MCF 10A (cell line): Measurements from ENCODE around the gene MYO7B. TPM values are rescaled to one million over a fixed set of nuclear protein-coding genes. Genes with fewer than 3 reads are reported as not detected.

Source experiments
- BruUV-seq: library from RNA; stranded (reverse); fragments of 400-500 nt; replicated peaks from 2 replicates; lab custom pipeline; 2021; lab: Mats Ljungman, UMichigan
- CTCF ChIA-PET: fragments of 300-600 bp; sonication (Branson Sonifier 250); formaldehyde crosslinking; extraction: SDS; loops from one replicate; lab custom pipeline; 2021; ENCODE audit warnings: antibody characterized with exemption, inconsistent platforms; lab: Yijun Ruan, JAX
- POLR2A ChIA-PET: fragments of 300-600, 350-650 bp; sonication (Branson Sonifier 250); formaldehyde crosslinking; extraction: SDS; loops from one replicate; lab custom pipeline; 2020; ENCODE audit warnings: antibody characterized with exemption, inconsistent platforms; lab: Yijun Ruan, JAX
- DNase-seq: peaks from one replicate; pipeline ENCODE4 v3.0.0-alpha.2; 2018; ENCODE audit not compliant: unreplicated experiment
- H3K27ac Mint-ChIP-seq: one replicate; pipeline ENCODE4 v1.8.0; 2022; ENCODE audit warnings: mild to moderate bottlenecking, low read depth, mixed read lengths; ENCODE audit not compliant: unreplicated experiment
- H3K27me3 Mint-ChIP-seq: one replicate; pipeline ENCODE4 v1.8.0; 2022; ENCODE audit warnings: mixed read lengths; ENCODE audit not compliant: insufficient read depth, unreplicated experiment
- H3K36me3 Mint-ChIP-seq: one replicate; pipeline ENCODE4 v1.8.0; 2022; ENCODE audit warnings: mild to moderate bottlenecking, moderate library complexity, mixed read lengths; ENCODE audit not compliant: insufficient read depth, unreplicated experiment
- H3K4me1 Mint-ChIP-seq: one replicate; pipeline ENCODE4 v1.8.0; 2022; ENCODE audit warnings: mixed read lengths; ENCODE audit not compliant: insufficient read depth, unreplicated experiment
- H3K4me3 Mint-ChIP-seq: one replicate; pipeline ENCODE4 v1.8.0; 2022; ENCODE audit warnings: mild to moderate bottlenecking, moderate library complexity, mixed read lengths; ENCODE audit not compliant: unreplicated experiment
- H3K9me3 Mint-ChIP-seq: one replicate; pipeline ENCODE4 v1.8.0; 2022; ENCODE audit warnings: mixed read lengths; ENCODE audit not compliant: unreplicated experiment
- intact Hi-C: fragments of 100-400 bp; cut with micrococcal nuclease; formaldehyde crosslinking; loops from 2 replicates; pipeline ENCODE4 v1.14.1; 2022
- total RNA-seq: library from RNA; stranded (reverse); gene quantifications from 2 replicates; pipeline ENCODE4 v1.2.3, GENCODE V29; 2022
- TF ChIP-seq, protein P1 (sequence below): fragments of 200-600 bp; IDR thresholded peaks from one replicate; pipeline ENCODE4 v1.8.0; 2022; ENCODE audit warnings: antibody characterized with exemption, mild to moderate bottlenecking; ENCODE audit not compliant: unreplicated experiment

MYO7B gene
- total RNA-seq, 1 experiment from 2014 or later, result not detected

GRCh38 chr2:127580167-127581049, 44.9 kb downstream of the MYO7B start:
- Mint-ChIP-seq H3K27ac (no peak overlapping the region), H3K4me3 (no peak overlapping the region), H3K27me3 (no peaks in the 10 kb centered on the region), H3K36me3 (no peaks in the 10 kb centered on the region), H3K9me3 (no peaks in the 10 kb centered on the region), H3K4me1 (peaks cover 12% of the 10 kb centered on the region)
- no TSS peak for BruUV-seq
- CTCF ChIA-PET, result no interaction called here
- intact Hi-C loops, result no loop called here
- no peak for DNase-seq
- TF ChIP-seq, protein P1, sequence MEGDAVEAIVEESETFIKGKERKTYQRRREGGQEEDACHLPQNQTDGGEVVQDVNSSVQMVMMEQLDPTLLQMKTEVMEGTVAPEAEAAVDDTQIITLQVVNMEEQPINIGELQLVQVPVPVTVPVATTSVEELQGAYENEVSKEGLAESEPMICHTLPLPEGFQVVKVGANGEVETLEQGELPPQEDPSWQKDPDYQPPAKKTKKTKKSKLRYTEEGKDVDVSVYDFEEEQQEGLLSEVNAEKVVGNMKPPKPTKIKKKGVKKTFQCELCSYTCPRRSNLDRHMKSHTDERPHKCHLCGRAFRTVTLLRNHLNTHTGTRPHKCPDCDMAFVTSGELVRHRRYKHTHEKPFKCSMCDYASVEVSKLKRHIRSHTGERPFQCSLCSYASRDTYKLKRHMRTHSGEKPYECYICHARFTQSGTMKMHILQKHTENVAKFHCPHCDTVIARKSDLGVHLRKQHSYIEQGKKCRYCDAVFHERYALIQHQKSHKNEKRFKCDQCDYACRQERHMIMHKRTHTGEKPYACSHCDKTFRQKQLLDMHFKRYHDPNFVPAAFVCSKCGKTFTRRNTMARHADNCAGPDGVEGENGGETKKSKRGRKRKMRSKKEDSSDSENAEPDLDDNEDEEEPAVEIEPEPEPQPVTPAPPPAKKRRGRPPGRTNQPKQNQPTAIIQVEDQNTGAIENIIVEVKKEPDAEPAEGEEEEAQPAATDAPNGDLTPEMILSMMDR, result no peak
- POLR2A ChIA-PET, result no interaction called here

DNA sequence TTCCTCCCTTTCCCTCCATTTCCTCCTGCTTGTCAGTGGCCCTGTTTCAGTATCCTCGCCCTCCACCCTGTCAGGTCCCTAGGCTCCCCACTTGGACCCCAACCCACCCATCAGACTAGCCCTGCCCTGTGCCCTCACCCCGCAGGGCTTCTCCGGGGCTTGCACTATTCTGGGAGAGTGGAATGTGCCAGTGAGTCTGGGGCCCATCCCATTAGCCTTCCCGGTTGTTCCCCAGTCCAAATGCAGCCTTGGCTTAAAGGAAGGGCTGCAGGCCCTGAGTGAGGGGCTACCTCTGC, 45.5 kb downstream of the MYO7B start:
- no peaks in the 10 kb centered on the region for H3K27me3 Mint-ChIP-seq
- no peak overlapping the region for H3K27ac Mint-ChIP-seq

DNA sequence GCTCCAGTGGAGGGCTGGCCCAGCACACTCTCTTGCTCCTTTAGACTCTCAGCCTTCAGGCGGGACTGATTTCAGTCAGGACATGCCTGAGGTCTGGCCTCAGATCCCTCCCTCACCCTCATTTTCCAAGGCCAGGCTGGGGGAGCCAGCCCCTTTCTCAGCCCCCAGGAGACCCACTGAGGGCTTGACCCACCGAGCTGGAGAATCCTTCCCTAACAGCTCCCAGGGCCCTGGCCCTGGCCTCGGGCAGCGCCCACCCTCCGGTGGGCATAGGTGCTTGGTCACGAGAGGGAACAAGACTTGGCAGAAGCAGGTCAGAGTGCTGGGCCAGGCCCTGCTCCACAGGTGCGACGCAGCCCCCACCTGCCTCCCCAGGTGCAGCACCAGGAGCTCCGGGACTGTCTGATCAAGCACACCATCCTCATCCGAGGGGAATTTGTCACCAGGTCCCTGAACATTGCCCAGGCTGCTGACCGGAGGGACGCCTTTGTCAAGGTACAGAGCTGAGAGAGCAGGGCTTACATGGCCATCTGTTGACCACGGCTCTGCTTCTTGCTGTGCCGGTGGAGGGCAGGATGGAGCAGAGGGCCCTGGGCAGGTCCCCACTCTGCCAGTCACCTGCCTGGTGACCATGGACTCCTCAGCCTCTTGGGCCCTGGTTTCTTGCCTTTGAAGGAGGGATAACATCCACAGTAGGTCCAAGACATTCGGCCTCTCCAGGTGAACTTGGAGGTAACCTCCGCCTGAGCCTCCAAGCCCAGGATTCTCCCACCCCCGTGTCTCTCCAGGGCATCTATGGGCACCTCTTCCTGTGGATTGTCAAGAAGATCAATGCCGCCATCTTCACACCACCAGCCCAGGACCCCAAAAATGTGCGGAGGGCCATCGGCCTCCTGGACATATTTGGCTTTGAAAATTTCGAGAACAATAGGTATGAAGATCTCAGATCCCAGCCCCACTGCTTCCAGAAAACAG, 46.3 kb downstream of the MYO7B start:
- no TSS peak for BruUV-seq
- intact Hi-C loops, result no loop called here
- Mint-ChIP-seq H3K9me3 (no peaks in the 10 kb centered on the region), H3K36me3 (no peaks in the 10 kb centered on the region), H3K27me3 (no peaks in the 10 kb centered on the region), H3K27ac (no peak overlapping the region), H3K4me3 (no peak overlapping the region), H3K4me1 (peaks cover 4% of the 10 kb centered on the region)
- TF ChIP-seq, protein P1, result no peak
- no peak for DNase-seq
- POLR2A ChIA-PET, result no interaction called here
- CTCF ChIA-PET, result no interaction called here

More for the DNA sequence above, 45.5 kb downstream of the MYO7B start:
- no peak overlapping the region for H3K4me3 Mint-ChIP-seq
- DNase-seq, result no peak
- ChIA-PET POLR2A (no interaction called here), CTCF (no interaction called here)
- no peaks in the 10 kb centered on the region for H3K9me3 Mint-ChIP-seq
- H3K4me1 Mint-ChIP-seq, result peaks cover 11% of the 10 kb centered on the region
- no TSS peak for BruUV-seq
- intact Hi-C loops, result no loop called here
- TF ChIP-seq, protein P1, result no peak
- H3K36me3 Mint-ChIP-seq, result no peaks in the 10 kb centered on the region
